Peyer's patch (tissue), 4 donors: ENCODE measurements around the gene ANAPC16. TPM values are rescaled to one million over a fixed set of nuclear protein-coding genes. Genes with fewer than 3 reads are reported as not detected.

Experiments used
- DNase-seq, 3 donors: peaks; one replicate each; pipeline ENCODE4 v3.0.0-alpha.2; 2017 to 2019
- H3K27ac ChIP-seq, 4 donors: fragments of 200-600 bp; sonication (generic); one replicate each; pipeline ENCODE4 v1.5.1; 2016 to 2019
- H3K27me3 ChIP-seq, 2 donors: fragments of 200-600 bp; sonication (generic); one replicate each; pipeline ENCODE4 v1.5.1; 2019
- H3K36me3 ChIP-seq, 3 donors: fragments of 200-600 bp; sonication (generic); one replicate each; pipeline ENCODE4 v1.5.1; 2016 to 2019
- H3K4me1 ChIP-seq, 4 donors: fragments of 200-600 bp; sonication (generic); one replicate each; pipeline ENCODE4 v1.5.1; 2016 to 2019
- H3K4me3 ChIP-seq, 4 donors: fragments of 200-600 bp; sonication (generic); 1 replicate in 3 of 4; 2 replicates in 1 of 4; pipeline ENCODE4 v1.5.1; 2016 to 2019; ENCODE audit warnings: mild to moderate bottlenecking in 1 of 4
- H3K9me3 ChIP-seq, 4 donors: fragments of 200-600 bp; sonication (generic); one replicate each; pipeline ENCODE4 v1.5.1; 2016 to 2019; ENCODE audit warnings: mild to moderate bottlenecking in 1 of 4
- POLR2A ChIP-seq, 2 donors: fragments of 450-650 bp; IDR thresholded peaks; one replicate each; pipeline ENCODE4 v1.5.1; 2017; ENCODE audit warnings: antibody characterized with exemption in 2 of 2, mild to moderate bottlenecking in 2 of 2, moderate library complexity in 2 of 2
- total RNA-seq, 4 donors: library from RNA; depleted of rRNA; stranded (reverse); fragments of >200 nt; gene quantifications; one replicate each; pipeline ENCODE4 v1.1.0, GENCODE V29; 2016
- TF ChIP-seq, protein P1 (sequence below), 6 experiments: fragments of 450-650 bp in 4 of 6; fragments of 200-600 bp in 2 of 6; sonication (generic) in 1 of 6; IDR thresholded peaks; one replicate each; pipeline ENCODE4 v1.5.1; 2017 to 2019; ENCODE audit warnings: antibody characterized with exemption in 6 of 6, mild to moderate bottlenecking in 3 of 6, moderate library complexity in 1 of 6

Gene ANAPC16
- total RNA-seq, 4 donors from 2014 or later = 55.0 to 73.4 (median 60.6) TPM

- H3K4me1 ChIP-seq = peaks cover 0 to 23% (median 4%) of the 10 kb centered on the region in 4 donors
- H3K9me3 ChIP-seq = no peaks in the 10 kb centered on the region
Measured at GRCh38 chr10:72272689-72273409, 57.0 kb downstream of the ANAPC16 start.

GRCh38 chr10:72273410-72274212 is 57.8 kb downstream of the ANAPC16 start, which contains the start of gene DDIT4:
Gene DDIT4 (plus strand): TSS chr10:72273924. CDS start chr10:72274217, 293 bp downstream.
- TF ChIP-seq, protein P1, sequence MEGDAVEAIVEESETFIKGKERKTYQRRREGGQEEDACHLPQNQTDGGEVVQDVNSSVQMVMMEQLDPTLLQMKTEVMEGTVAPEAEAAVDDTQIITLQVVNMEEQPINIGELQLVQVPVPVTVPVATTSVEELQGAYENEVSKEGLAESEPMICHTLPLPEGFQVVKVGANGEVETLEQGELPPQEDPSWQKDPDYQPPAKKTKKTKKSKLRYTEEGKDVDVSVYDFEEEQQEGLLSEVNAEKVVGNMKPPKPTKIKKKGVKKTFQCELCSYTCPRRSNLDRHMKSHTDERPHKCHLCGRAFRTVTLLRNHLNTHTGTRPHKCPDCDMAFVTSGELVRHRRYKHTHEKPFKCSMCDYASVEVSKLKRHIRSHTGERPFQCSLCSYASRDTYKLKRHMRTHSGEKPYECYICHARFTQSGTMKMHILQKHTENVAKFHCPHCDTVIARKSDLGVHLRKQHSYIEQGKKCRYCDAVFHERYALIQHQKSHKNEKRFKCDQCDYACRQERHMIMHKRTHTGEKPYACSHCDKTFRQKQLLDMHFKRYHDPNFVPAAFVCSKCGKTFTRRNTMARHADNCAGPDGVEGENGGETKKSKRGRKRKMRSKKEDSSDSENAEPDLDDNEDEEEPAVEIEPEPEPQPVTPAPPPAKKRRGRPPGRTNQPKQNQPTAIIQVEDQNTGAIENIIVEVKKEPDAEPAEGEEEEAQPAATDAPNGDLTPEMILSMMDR (IDR thresholded peaks at IDR 0.05) = peak in 2 of 6 experiments; percentile 4 to 18
- TF ChIP-seq POLR2A (IDR thresholded peaks at IDR 0.05) = peak; percentile 100
- peak; percentile 99 to 100 (median 100) for DNase-seq
- Histone ChIP-seq H3K27me3 (no peaks in the 10 kb centered on the region), H3K9me3 (no peaks in the 10 kb centered on the region), H3K36me3 (peaks cover 0 to 22% (median 0%) of the 10 kb centered on the region in 3 donors), H3K4me3 (peak within 1 kb of the TSS; percentile 80 to 99 (median 94)), H3K4me1 (peaks cover 0 to 23% (median 4%) of the 10 kb centered on the region in 4 donors), H3K27ac (peak within 1 kb of the TSS; percentile 92 to 99 (median 95))

More at GRCh38 chr10:72272689-72273409, 57.0 kb downstream of the ANAPC16 start:
- DNase-seq = peak; percentile 83 to 94 (median 89)
- H3K27me3 ChIP-seq = no peaks in the 10 kb centered on the region
- H3K4me3 ChIP-seq = peak overlapping the region; percentile 80 to 99 (median 94)
- H3K36me3 ChIP-seq = peaks cover 0 to 22% (median 0%) of the 10 kb centered on the region in 3 donors
- peak overlapping the region; percentile 92 to 99 (median 95) for H3K27ac ChIP-seq
- TF ChIP-seq, protein P1 (IDR thresholded peaks at IDR 0.05) = no peak
- no peak for TF ChIP-seq POLR2A (IDR thresholded peaks at IDR 0.05)

DNA sequence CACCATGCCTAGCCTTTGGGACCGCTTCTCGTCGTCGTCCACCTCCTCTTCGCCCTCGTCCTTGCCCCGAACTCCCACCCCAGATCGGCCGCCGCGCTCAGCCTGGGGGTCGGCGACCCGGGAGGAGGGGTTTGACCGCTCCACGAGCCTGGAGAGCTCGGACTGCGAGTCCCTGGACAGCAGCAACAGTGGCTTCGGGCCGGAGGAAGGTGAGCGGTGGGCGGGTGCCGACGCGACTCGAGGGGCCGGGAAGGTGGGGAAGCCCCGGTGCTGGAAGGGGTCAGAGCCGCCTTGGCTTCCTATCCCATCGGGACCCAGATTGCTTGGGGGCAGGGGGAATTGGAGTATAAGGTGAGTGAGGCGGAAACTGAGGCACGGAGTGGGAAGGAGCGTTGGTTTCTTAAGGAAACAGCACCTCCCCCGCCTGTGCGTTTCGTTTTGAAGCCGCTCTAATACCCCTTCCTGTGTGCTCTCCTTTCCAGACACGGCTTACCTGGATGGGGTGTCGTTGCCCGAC is 58.5 kb downstream of the ANAPC16 start:
- Histone ChIP-seq H3K36me3 (peaks cover 0 to 22% (median 0%) of the 10 kb centered on the region in 3 donors), H3K4me3 (peak overlapping the region; percentile 80 to 99 (median 94)), H3K9me3 (no peaks in the 10 kb centered on the region), H3K27ac (peak overlapping the region; percentile 92 to 99 (median 95)), H3K27me3 (no peaks in the 10 kb centered on the region), H3K4me1 (peaks cover 0 to 23% (median 4%) of the 10 kb centered on the region in 4 donors)
- peak in 1 of 3 donors; percentile 66 for DNase-seq
- no peak for TF ChIP-seq POLR2A (IDR thresholded peaks at IDR 0.05)
- TF ChIP-seq, protein P1 (IDR thresholded peaks at IDR 0.05) = no peak

- Histone ChIP-seq H3K4me3 (peak overlapping the region; percentile 80 to 99 (median 94)), H3K27me3 (no peaks in the 10 kb centered on the region), H3K27ac (peak overlapping the region; percentile 92 to 99 (median 95)), H3K36me3 (peaks cover 0 to 22% (median 0%) of the 10 kb centered on the region in 3 donors), H3K4me1 (peaks cover 0 to 23% (median 4%) of the 10 kb centered on the region in 4 donors), H3K9me3 (no peaks in the 10 kb centered on the region)
- peak in 1 of 2 donors; percentile 24 for TF ChIP-seq POLR2A (IDR thresholded peaks at IDR 0.05)
- TF ChIP-seq, protein P1 (IDR thresholded peaks at IDR 0.05) = peak; percentile 47 to 81 (median 68)
- peak; percentile 78 to 90 (median 88) for DNase-seq
Measured at GRCh38 chr10:72274730-72275350, 59.0 kb downstream of the ANAPC16 start.
